GM12878 (cell line): Measurements from ENCODE around the gene LSP1.

Source experiments
- ATF3 ChIP-seq: IDR thresholded peaks from 2 replicates; pipeline ENCODE4 v1.6.1; 2011; ENCODE audit warnings: low read depth, mild to moderate bottlenecking, low read length, moderate library complexity, borderline replicate concordance; ENCODE audit errors: extremely low read depth
- BHLHE40 ChIP-seq, 2 experiments: fragments of 450-650 bp in 1 of 2; IDR thresholded peaks; 2 replicates each; pipeline ENCODE4 v1.6.1; 2011 to 2017; ENCODE audit warnings: low read depth in 2 of 2, borderline replicate concordance in 1 of 2, improper control_type of control experiment in 1 of 2, low read length in 1 of 2, mild to moderate bottlenecking in 1 of 2
- CEBPB ChIP-seq, 2 experiments: fragments of 150-350 bp in 1 of 2; IDR thresholded peaks; 2 replicates each; pipeline ENCODE4 v1.6.1; 2012 to 2014; ENCODE audit warnings: low read depth in 2 of 2, low read length in 2 of 2, borderline replicate concordance in 1 of 2, inconsistent platforms in 1 of 2
- CTCF ChIP-seq, 3 experiments: IDR thresholded peaks in 2 of 3; conservative IDR thresholded peaks in 1 of 3; 2 replicates each; pipeline ENCODE4 v1.5.1; 2011; ENCODE audit warnings: low read depth in 3 of 3, low read length in 3 of 3, mild to moderate bottlenecking in 3 of 3, control low read depth in 2 of 3, moderate library complexity in 2 of 3, inconsistent platforms in 1 of 3, mixed read lengths in 1 of 3; ENCODE audit not compliant: control insufficient read depth in 2 of 3, insufficient read depth in 1 of 3; ENCODE audit errors: extremely low read depth in 1 of 3
- FOXK2 ChIP-seq: fragments of 450-650 bp; IDR thresholded peaks from 2 replicates; pipeline ENCODE4 v1.6.1; 2017; ENCODE audit warnings: mild to moderate bottlenecking, moderate library complexity
- HCFC1 ChIP-seq: fragments of 150-350 bp; IDR thresholded peaks from 2 replicates; pipeline ENCODE4 v1.6.1; 2014; ENCODE audit warnings: low read length
- IRF4 ChIP-seq: IDR thresholded peaks from 2 replicates; pipeline ENCODE4 v1.6.1; 2011; ENCODE audit warnings: low read depth, low read length
- MAX ChIP-seq: IDR thresholded peaks from 2 replicates; pipeline ENCODE4 v1.6.1; 2012; ENCODE audit warnings: low read depth, low read length, improper control_type of control experiment
- NBN ChIP-seq: fragments of 450-650 bp; IDR thresholded peaks from 2 replicates; pipeline ENCODE4 v1.6.1; 2016
- POLR2AphosphoS5 ChIP-seq: IDR thresholded peaks from 2 replicates; pipeline ENCODE4 v1.6.1; 2011; ENCODE audit warnings: mild to moderate bottlenecking, low read length, inconsistent platforms
- TBL1XR1 ChIP-seq: IDR thresholded peaks from 2 replicates; pipeline ENCODE4 v1.6.1; 2012; ENCODE audit warnings: low read depth, low read length, improper control_type of control experiment
- TCF7 ChIP-seq: IDR thresholded peaks from 2 replicates; pipeline ENCODE4 v1.6.1; 2014; ENCODE audit warnings: antibody characterized with exemption, borderline replicate concordance
- ZNF592 ChIP-seq: fragments of 450-650 bp; IDR thresholded peaks from 2 replicates; pipeline ENCODE4 v1.6.1; 2017; ENCODE audit warnings: mild to moderate bottlenecking, moderate library complexity
- ZSCAN29 ChIP-seq: fragments of 450-650 bp; IDR thresholded peaks from 2 replicates; pipeline ENCODE4 v1.6.1; 2017; ENCODE audit warnings: mild to moderate bottlenecking, moderate library complexity

- TF ChIP-seq BHLHE40 (IDR thresholded peaks at IDR 0.05; ENCODE audit: borderline replicate concordance in 1 of 2, low read depth in 2 of 2, low read length in 1 of 2) (no peak), CTCF (IDR thresholded peaks at IDR 0.05 in 2 of 3, conservative IDR thresholded peaks at IDR 0.05 in 1 of 3; ENCODE audit: control insufficient read depth in 2 of 3, extremely low read depth in 1 of 3, insufficient read depth in 1 of 3, low read depth in 3 of 3, low read length in 3 of 3) (no peak), ATF3 (no peak), MAX (no peak), POLR2AphosphoS5 (no peak), NBN (no peak), FOXK2 (no peak), IRF4 (no peak), TBL1XR1 (no peak), CEBPB (IDR thresholded peaks at IDR 0.05; ENCODE audit: borderline replicate concordance in 1 of 2, low read depth in 2 of 2, low read length in 2 of 2) (no peak), ZSCAN29 (no peak), TCF7 (no peak), HCFC1 (no peak), ZNF592 (no peak)
Measured at GRCh38 chr11:1939006-1939625, 86.2 kb downstream of the LSP1 start.
